ENCODE results near the gene ERVK3-1. TPM values are rescaled to one million over a fixed set of nuclear protein-coding genes. Genes with fewer than 3 reads are reported as not detected.
A peak's percentile ranks its signal among the peaks of the same experiment; 100 is the strongest.

Gene ERVK3-1
- total and polyA plus RNA-seq, 2 experiments from 2014 or later, result 57.9 to 71.7 TPM

DNA sequence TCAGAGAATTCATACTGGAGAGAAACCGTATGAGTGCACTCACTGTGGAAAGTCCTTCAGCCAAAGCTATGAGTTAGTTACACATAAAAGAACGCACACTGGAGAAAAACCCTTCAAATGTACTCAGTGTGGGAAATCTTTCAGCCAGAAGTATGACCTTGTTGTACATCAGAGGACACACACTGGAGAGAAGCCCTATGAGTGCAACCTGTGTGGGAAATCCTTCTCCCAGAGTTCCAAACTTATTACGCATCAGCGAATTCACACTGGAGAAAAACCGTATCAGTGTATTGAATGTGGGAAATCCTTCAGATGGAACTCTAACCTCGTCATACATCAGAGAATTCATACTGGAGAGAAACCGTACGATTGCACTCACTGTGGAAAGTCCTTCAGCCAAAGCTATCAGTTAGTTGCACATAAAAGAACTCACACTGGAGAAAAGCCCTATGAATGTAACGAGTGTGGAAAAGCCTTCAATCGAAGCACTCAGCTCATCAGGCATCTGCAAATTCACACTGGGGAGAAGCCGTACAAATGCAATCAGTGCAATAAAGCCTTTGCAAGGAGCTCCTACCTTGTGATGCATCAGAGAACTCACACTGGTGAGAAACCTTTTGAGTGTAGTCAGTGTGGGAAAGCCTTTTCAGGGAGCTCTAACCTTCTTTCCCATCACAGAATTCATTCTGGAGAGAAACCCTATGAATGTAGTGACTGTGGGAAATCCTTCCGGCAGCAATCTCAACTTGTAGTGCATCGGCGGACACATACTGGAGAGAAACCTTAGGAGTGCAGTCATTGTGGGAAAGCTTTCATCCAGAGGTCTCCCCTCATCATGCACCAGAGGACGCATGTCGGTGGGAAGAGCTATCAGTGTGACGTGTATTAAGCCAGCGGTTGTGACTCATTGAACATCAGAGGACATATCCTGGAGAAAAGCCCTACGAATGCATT lies 42.9 kb upstream of the ERVK3-1 start:
- Histone ChIP-seq H3K4me3 (peak overlapping the region; percentile 10), H3K27ac (no peak overlapping the region), H3K4me1 (ENCODE audit: insufficient read depth) (no peaks in the 10 kb centered on the region), H3K79me2 (no peaks in the 10 kb centered on the region), H3K9me2 (replicated peaks; ENCODE audit: insufficient read depth) (no peaks in the 10 kb centered on the region), H3K4me2 (no peak overlapping the region), H2AFZ (no peak overlapping the region), H3K36me3 (replicated peaks; ENCODE audit: insufficient read depth, low read depth) (peaks cover 20% of the 10 kb centered on the region), H3K9me3 (ENCODE audit: low read depth) (peaks cover 77% of the 10 kb centered on the region), H3K27me3 (no peaks in the 10 kb centered on the region), H4K20me1 (ENCODE audit: insufficient read depth, poor library complexity, severe bottlenecking) (no peaks in the 10 kb centered on the region)
- WGBS (ENCODE audit: low lambda C conversion rate, missing lambda C conversion rate), result 98% methylated on average over 19 of the region's 19 CpGs
- TF ChIP-seq EZH2 (IDR thresholded peaks at IDR 0.05; ENCODE audit: borderline replicate concordance), result no peak
- no peak for TF ChIP-seq EZH2phosphoT487 (IDR thresholded peaks at IDR 0.05; ENCODE audit: low read depth, severe bottlenecking, unreplicated experiment)
- TF ChIP-seq, protein P1, sequence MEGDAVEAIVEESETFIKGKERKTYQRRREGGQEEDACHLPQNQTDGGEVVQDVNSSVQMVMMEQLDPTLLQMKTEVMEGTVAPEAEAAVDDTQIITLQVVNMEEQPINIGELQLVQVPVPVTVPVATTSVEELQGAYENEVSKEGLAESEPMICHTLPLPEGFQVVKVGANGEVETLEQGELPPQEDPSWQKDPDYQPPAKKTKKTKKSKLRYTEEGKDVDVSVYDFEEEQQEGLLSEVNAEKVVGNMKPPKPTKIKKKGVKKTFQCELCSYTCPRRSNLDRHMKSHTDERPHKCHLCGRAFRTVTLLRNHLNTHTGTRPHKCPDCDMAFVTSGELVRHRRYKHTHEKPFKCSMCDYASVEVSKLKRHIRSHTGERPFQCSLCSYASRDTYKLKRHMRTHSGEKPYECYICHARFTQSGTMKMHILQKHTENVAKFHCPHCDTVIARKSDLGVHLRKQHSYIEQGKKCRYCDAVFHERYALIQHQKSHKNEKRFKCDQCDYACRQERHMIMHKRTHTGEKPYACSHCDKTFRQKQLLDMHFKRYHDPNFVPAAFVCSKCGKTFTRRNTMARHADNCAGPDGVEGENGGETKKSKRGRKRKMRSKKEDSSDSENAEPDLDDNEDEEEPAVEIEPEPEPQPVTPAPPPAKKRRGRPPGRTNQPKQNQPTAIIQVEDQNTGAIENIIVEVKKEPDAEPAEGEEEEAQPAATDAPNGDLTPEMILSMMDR (IDR thresholded peaks at IDR 0.05; ENCODE audit: poor library complexity), result no peak
- no peak for DNase-seq (ENCODE audit: low spot score)

DNA sequence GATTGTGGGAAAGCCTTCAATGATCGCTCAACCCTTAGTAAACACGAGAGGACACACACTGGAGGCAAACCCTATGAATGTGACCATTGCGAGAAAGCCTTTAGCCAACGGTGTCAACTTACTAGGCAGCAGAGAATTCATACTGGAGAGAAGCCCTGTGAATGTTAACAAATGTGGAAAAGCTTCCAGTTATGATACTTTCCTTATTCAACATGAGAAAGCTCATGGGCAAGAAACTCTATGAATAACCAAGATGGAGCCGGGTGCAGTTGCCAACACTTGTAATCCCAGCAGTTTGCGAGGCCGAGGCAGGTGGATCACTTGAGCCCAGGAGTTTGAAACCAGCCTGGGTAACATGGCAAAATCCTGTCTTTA lies 42.3 kb upstream of the ERVK3-1 start:
- Histone ChIP-seq H3K36me3 (replicated peaks; ENCODE audit: insufficient read depth, low read depth) (peaks cover 20% of the 10 kb centered on the region), H3K4me2 (no peak overlapping the region), H3K27me3 (no peaks in the 10 kb centered on the region), H3K79me2 (no peaks in the 10 kb centered on the region), H3K9me3 (ENCODE audit: low read depth) (peaks cover 71% of the 10 kb centered on the region), H3K4me3 (peak overlapping the region; percentile 10), H3K27ac (no peak overlapping the region), H2AFZ (no peak overlapping the region), H3K4me1 (ENCODE audit: insufficient read depth) (no peaks in the 10 kb centered on the region), H4K20me1 (ENCODE audit: insufficient read depth, poor library complexity, severe bottlenecking) (no peaks in the 10 kb centered on the region), H3K9me2 (replicated peaks; ENCODE audit: insufficient read depth) (no peaks in the 10 kb centered on the region)
- TF ChIP-seq, protein P1 (IDR thresholded peaks at IDR 0.05; ENCODE audit: poor library complexity), result no peak
- TF ChIP-seq EZH2phosphoT487 (IDR thresholded peaks at IDR 0.05; ENCODE audit: low read depth, severe bottlenecking, unreplicated experiment) (no peak), EZH2 (IDR thresholded peaks at IDR 0.05; ENCODE audit: borderline replicate concordance) (no peak)
- no peak for DNase-seq (ENCODE audit: low spot score)
- over 99% methylated on average over 7 of the region's 7 CpGs for WGBS (ENCODE audit: low lambda C conversion rate, missing lambda C conversion rate)

DNA sequence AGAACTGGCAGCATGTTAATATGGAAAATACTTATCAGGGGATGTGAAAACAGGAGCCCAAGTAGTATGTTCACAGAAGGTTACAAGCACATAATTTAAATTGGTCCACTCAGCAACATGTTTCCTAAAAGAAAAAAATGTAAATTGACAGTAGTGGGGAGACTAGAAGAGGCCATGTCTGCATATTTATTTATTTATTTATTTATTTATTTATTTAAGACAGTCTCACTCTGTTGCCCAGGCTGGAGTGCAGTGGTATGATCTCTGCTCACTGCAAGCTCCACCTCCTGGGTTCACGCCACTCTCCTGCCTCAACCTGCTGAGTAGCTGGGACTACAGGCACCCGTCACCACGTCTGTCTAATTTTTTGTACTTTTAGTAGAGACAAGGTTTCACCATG lies 40.1 kb upstream of the ERVK3-1 start:
- Histone ChIP-seq H3K4me3 (no peak overlapping the region), H3K27me3 (no peaks in the 10 kb centered on the region), H4K20me1 (ENCODE audit: insufficient read depth, poor library complexity, severe bottlenecking) (no peaks in the 10 kb centered on the region), H3K4me1 (ENCODE audit: insufficient read depth) (no peaks in the 10 kb centered on the region), H3K36me3 (replicated peaks; ENCODE audit: insufficient read depth, low read depth) (peaks cover 13% of the 10 kb centered on the region), H3K9me3 (ENCODE audit: low read depth) (peaks cover 68% of the 10 kb centered on the region), H3K79me2 (no peaks in the 10 kb centered on the region), H2AFZ (no peak overlapping the region), H3K27ac (no peak overlapping the region), H3K9me2 (replicated peaks; ENCODE audit: insufficient read depth) (no peaks in the 10 kb centered on the region), H3K4me2 (no peak overlapping the region)
- no peak for DNase-seq (ENCODE audit: low spot score)
- WGBS (ENCODE audit: low lambda C conversion rate, missing lambda C conversion rate), result 98% methylated on average over 3 of the region's 3 CpGs
- TF ChIP-seq EZH2phosphoT487 (IDR thresholded peaks at IDR 0.05; ENCODE audit: low read depth, severe bottlenecking, unreplicated experiment) (no peak), EZH2 (IDR thresholded peaks at IDR 0.05; ENCODE audit: borderline replicate concordance) (no peak)
- TF ChIP-seq, protein P1 (IDR thresholded peaks at IDR 0.05; ENCODE audit: poor library complexity), result no peak
